HG02623 (cell line): ENCODE results near the gene DHX29.

ENCODE experiments used
- ATAC-seq: cut with Tn5 transposase; IDR thresholded peaks from one replicate; pipeline ENCODE4 v1.9.1; 2021; ENCODE audit warnings: moderate library complexity; ENCODE audit not compliant: unreplicated experiment

Gene DHX29

DNA sequence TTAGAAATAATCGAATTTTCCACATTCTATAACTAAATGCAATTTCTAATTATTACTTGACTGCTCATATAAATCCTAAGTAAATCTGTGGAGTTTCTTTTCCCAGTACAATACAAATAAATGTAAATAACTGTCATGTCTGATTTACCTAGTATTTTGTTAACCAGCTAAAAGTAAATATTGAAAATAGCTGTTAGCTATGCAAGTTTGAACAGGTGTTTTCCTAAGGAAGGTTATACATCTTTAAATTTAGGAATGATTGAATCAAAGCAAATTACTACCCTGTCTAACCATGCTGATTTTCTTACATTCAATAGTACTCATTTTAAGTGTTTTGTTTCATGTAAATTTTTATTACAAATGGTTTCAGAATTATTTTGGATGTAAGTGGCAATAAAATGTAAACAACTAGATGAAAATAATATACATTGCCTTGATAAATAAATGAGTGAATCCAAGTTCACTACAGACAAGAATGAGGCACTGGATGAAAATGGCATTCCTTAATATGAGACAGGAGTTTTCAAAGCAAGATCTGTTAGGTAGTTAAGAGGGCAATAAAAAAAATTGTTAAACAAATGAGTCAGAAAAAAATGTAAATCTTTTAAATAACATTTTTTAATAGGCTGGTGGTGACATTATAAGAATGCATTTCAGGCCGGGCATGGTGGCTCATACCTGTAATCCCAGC is 96.2 kb downstream of the DHX29 start:
- ATAC-seq = no peak
